Stimulated activated CD4-positive, alpha-beta T cell treated with anti-CD3 and anti-CD28 coated beads, Interleukin-4, amount 100 ng/mL, for 1 hour (primary cell): ENCODE data around the gene PTPN11.
"Not testable (repeated sequence)": the region's sequence is repeated elsewhere in the genome, so short reads cannot be mapped to it uniquely, and the experiment has no call there.

Experiments
- DNase-seq: peaks from one replicate; pipeline ENCODE4 v3.0.0-alpha.2; 2020

PTPN11 gene

DNA sequence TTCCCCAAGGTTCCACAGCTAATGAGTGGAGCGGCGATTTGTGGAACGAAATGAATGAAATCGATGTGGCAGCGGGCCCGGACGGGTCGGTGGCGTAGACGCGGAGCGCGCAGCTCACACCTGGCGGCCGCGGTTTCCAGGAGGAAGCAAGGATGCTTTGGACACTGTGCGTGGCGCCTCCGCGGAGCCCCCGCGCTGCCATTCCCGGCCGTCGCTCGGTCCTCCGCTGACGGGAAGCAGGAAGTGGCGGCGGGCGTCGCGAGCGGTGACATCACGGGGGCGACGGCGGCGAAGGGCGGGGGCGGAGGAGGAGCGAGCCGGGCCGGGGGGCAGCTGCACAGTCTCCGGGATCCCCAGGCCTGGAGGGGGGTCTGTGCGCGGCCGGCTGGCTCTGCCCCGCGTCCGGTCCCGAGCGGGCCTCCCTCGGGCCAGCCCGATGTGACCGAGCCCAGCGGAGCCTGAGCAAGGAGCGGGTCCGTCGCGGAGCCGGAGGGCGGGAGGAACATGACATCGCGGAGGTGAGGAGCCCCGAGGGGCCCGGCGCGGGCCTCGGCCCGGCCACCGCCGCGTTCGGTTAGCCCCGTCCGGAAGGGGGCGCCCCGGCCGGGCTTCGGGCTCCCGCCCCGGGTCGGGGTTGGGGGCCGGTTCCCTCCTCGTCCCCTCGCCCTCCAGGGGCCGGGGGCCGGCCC, at the start of gene PTPN11:
PTPN11 (plus strand) TSS at position 340 of the 689 bp plus-strand sequence; CDS start at position 505, 165 bp downstream.
- DNase-seq, result peak; percentile 92

DNA sequence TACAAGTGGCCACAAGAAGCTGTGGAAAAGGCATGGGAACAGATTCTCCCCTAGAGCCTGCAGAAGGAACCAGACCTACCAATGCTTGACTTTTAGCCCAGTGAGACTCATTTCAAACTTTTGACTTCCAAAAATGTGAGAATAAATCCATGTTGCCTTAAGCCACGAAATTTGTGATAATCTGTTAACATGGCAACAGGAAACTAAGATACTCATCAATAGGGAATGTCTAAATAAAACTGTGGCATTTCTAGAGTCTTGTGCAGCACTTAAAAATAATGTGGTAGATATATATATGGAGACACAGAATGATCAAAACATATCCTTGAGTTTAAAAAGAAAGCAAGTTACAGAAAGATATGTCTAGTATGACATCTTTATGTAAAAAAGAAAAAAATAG, 48.5 kb upstream of the PTPN11 start:
- no peak for DNase-seq

DNA sequence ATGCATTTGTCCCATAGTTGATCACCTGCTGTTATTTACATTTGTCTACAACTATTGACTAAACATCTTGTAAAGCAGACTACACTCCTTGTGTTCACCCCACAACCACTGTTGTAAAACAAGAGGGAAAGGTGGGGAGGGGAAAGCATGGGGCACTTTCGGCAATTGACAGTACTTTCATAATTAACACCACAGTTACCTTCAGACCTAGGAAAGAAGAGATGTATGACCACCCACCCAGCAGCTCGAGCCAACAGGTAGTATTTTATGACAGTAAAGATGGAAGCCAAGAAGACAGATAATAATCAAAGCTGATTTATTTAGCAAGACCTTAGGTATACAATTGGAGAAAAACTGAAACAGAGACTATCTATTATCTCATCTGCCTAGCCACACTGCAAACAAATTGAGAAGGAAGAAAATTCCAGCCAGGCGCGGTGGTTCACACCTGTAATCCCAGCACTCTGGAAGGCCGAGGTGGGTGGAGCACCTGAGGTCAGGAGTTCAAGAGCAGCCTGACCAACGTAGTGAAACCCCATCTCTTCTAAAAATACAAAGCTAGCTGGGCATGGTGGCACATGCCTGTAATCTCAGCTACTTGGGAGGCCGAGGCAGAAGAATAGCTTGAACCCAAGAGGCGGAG, 47.8 kb upstream of the PTPN11 start:
- no peak for DNase-seq

DNA sequence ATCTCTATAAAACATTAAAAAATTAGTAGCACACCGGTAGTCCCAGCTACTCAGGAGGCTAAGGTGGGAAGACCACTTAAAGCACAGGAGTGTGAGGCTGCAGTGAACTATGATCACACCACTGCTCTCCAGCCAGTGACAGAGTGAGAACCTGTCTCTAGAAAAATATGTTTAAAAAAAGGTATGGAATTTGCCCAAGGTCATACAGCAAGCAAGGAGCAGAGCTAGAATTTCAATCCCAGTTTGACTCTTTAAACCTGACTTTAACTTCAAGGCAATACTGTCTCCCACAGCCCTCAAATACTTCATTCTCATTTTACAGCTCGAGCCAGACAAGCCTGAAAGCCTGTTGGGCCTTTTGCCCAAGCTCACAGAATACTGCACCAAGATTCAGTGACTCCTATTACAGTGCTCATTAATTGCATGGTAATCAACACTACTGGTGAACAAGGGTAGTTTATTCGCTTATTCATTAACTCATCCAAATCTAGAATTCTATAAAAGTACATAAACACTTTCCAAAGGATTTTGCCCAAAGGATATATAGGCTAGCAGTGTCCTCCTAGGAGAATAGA, 44.5 kb upstream of the PTPN11 start:
- DNase-seq, result no peak

DNA sequence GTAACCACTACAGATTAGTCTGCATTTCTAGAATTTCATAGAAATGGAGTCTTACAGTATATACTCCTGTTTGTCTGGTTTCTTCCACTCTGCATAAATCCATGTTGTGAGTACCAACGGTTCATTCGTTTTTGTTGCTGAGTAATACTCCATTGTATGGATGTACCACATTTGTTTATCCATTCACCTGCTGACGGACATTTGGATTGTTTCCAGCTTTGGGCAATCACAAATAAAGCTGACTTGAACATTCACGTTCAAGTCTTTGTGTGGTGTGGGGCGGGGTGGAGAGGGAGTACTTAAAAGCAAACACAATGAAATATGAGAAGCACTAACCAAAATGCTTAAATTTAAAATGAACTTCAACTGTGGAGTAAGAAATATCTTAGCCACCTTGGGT, 43.6 kb upstream of the PTPN11 start:
- no peak for DNase-seq

DNA sequence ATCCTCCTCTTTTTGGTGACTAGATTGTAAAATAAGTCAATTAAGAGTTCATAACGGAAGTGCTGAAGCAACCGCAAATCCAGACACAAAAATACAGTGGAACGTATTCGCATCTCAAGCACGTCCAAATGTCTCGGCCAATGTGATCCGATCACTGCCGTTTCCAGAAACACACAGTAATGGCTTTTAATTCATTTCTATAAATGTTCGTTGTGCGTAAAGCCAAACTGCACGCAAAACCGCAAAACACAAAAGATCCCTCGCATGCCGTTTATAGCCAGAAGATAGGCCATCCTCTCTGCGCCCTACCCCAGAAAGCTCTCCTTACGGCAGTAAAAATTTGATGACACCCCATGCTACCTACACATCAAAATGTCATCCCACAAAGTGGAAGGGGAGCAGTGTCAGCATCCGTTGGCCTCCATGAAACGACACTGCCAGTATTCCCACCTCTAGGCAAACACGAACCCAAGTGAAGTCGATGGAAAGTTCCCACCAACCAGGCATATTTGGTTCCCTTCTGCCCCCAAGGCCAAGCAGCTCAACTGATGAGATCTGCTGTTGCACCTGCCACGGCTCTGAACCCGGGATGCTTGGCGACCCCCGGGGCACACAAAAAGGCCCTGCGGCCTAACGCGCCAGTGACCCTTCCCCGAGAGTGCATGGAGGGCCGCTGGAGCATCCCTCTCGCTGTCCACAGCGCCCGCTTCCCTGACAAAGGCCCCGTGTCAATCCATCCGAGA, 37.9 kb upstream of the PTPN11 start:
- DNase-seq, result no peak

- DNase-seq, result peak; percentile 35
Observed at GRCh38 chr12:112381406-112381882, 37.3 kb upstream of the PTPN11 start.

DNA sequence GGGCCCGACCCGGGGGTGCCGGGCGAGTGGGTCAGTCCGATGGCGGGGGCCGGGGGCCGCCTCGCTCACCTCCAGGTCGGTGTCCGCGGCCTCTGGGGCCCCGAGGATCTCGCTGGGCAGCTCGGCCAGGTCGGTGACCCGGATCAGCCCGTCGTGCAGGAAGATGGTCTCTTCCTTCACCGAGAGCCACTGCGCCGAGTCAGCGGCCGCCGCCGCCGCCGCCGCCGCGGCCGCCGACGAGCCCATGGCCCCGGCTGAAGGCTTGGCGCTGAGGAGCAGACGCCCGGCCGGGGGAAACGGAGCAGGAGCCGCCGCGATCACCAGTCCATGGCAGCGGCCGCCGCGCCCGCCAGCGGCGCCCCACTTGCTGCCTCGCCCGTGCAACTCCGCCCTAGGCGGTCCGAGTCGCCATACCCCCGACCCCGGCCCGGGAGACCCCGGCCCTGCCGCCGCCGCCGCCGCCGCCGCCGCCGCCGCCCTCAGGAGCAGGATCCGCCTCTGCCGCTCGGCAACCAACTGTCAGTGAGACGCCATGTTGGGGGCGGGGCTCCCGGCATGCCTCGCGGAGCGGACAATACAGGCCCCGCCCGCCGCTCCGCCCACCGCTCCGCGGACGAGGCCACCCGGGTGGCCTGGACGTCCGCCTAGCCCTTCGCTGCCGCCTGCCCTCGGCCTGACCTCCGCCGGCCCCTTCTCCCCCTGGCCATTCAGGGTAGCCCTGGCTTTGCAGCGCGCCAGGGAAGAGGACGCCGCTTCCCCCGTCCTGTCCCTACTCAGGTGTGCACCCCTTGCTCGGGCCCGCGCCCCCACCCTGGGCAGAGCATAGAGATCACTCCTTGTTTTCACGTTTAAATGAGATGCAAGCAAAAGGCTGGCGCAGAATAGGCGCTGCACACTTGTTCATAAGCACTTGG, 36.6 kb upstream of the PTPN11 start, which contains the start of gene HECTD4:
HECTD4 (minus strand) TSS at position 549 of the 914 bp plus-strand sequence; CDS start at position 246, 303 bp downstream.
- DNase-seq, result peak; percentile 97

DNA sequence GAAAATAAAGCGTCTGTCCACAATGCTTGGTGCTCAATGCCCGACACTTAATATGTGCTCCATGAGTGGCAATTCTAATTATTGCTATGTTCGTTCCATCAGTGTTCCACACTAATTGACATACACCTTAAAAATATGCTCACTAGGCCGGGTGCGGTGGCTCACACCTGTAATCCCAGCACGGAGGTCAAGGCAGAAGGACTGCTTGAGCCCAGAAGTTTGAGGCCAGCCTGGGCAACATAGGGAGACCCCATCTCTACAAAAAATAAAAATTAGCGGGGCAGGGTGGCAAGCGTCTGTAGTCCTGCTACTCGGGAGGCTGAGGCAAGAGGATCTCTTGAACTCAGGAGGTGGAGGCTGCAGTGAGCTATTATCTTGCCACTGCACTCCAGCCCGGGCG, 35.9 kb upstream of the PTPN11 start:
- no peak for DNase-seq

GRCh38 chr12:112386726-112387125, 32.0 kb upstream of the PTPN11 start:
- no peak for DNase-seq

DNA sequence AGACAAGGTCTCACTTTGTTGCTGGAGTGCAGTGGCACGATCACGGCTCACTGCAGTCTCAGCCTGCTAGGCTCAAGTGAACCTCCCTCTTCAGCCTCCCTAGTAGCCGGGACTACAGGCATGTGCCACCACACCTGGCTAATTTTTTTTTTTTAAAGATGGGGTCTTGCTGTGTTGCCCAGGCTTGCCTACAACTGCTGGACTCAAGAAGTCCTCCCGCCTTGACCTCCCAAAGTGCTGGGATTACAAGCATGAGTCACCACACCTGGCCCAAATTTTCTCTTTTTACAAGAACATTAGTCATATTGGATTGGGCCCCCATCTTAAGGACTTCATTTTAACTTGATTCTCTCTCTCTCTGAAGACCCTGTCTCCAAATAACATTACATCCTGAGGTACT, 29.5 kb upstream of the PTPN11 start:
- DNase-seq, result no peak

DNA sequence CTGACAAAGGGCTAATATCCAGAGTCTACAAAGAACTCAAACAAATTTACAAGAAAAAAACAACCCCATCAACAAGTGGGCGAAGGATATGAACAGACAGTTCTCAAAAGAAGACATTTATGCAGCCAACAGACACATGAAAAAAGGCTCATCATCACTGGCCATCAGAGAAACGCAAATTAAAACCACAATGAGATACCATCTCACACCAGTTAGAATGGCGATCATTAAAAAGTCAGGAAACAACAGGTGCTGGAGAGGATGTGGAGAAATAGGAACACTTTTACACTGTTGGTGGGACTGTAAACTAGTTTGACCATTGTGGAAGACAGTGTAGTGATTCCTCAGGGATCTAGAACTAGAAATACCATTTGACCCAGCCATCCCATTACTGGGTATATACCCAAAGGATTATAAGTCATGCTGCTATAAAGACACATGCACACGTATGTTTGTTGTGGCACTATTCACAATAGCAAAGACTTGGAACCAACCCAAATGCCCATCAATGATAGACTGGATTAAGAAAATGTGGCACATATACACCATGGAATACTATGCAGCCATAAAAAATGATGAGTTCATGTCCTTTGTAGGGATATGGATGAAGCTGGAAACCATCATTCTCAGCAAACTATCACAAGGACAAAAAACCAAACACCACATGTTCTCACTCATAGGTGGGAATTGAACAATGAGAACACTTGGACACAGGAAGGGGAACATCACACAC, 28.7 kb upstream of the PTPN11 start:
- DNase-seq, result not testable (repeated sequence)

GRCh38 chr12:112393328-112393727, 25.4 kb upstream of the PTPN11 start:
- DNase-seq, result no peak

DNA sequence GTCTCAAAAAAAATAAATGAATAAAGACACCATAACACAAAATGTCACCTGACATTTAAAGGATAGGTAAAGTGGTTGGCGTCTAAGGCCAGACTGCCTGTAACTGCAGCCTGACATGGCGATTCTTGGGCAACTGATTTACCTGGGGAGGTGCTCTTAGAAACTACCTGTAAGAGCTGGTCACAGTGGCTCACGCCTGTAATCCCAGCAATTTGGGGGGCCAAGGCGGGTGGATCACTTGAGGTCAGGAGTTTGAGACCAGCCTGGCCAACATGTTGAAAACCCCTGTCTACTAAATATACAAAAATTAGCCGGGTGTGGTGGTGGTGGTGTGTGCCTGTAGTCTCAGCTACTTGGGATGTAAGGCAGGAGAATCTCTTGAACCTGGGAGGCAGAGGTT, 17.7 kb upstream of the PTPN11 start:
- no peak for DNase-seq

DNA sequence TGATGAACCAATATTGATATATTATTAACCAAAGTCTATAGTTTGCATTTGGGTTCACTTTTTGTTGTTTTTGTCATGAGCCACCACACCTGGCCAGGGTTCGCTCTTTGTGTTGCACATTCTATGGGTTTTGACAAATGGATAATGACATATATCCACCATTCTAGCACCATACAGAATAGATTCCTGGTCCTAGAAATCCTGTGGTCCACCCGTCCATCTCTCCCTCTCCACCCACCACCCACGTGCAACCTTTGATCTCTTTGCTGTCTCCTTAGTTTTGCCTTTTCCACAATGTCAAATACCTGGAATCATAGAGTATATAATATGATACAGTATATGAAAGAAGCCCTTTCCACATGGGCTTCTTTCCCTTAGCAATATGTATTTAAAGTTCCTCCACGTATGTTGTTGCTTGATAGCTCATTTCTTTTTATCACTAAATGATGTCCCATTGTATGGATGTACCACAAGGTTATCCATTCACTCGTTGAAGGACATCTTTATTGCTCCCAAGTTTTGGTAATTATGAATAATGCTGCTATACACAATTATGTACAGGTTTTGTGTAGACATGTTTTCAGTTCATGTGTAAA, 16.7 kb upstream of the PTPN11 start:
- DNase-seq, result no peak

DNA sequence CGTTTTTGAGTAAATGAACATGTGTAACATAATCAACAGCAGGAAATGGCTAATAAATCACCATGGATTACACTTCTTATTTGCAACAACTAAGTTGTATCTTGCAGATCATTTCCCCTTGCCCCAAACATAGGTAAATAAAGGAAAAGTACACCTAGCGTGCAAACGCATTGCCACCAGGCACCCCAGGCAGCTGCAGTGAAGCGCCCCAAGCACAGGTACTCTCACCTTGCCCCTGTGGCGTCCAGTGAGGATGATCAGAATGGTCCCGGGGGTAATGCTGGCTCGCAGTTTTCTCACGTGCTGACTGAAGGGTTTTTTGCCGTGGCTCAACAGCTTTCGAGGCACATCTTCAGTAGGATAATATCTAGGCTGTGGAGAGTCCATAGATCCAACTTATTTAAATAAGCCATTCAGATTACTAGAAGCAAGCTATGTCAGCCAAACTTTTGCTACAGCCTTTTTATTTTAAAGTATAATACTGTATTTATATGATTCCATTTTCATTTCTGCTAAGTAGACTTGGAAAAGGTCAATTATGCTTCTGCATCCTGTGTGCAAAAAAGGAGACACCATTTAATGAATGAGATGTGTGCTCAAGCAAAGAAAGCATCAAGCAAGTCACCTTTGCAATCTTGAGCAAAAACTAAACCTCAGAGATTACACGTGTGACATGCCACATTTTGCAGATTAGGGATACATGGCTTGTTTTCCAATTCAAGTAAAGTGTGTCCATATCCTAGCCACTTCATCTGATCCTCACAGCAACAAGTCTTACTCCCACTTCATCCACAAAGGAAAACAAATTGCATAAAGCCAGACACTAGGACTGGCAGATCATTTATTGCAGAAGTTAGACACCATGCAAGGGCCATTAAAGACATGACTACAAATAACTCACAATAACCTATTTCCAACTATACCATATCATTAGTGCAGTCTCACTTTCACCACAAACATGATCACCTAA, 11.9 kb upstream of the PTPN11 start:
- DNase-seq, result no peak

- not testable (repeated sequence) for DNase-seq
Observed at GRCh38 chr12:112407683-112408082, 11.1 kb upstream of the PTPN11 start.

GRCh38 chr12:112408621-112409020, 10.1 kb upstream of the PTPN11 start:
- DNase-seq, result no peak

- peak; percentile 64 for DNase-seq
Observed at GRCh38 chr12:112409064-112409905, 9.5 kb upstream of the PTPN11 start, which contains the start of gene RPL6. Gene RPL6, minus strand, starts transcription at chr12:112409605. Its CDS starts 949 bp downstream, at chr12:112408656.
